ELR (cell line): ENCODE measurements around the gene HK1.
"Not testable (repeated sequence)": the region's sequence is repeated elsewhere in the genome, so short reads cannot be mapped to it uniquely, and the experiment has no call there.

Experiments
- DNase-seq: peaks from one replicate; pipeline ENCODE4 v3.0.0-alpha.2; 2015; ENCODE audit warnings: low read depth

Gene HK1

DNA sequence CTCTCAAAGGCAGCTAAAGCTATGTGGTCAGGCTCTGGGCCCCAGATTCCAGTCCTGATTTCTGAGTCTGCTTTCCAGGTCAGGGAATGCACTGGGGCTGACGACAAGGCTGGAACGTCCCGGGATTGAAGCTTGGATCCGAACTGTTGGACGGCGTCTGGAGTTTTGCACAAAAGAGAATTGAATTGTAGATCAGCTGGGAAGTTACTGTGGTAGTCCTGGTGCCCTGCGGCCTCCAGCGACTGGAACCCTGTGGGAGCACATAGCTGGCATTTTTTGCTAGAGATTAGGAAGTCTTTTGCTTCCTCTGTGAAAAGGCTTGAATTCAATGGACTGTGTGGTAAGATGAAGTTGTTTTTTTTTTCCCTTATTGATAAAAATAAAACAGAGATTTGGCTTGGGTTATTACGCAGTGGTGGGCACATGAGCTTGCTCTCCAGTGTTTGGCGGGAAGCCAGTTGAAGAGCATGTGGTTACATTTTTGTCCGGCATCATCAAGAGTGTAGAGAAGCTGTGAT is at the start of gene HK1:
HK1 (plus strand) TSS at position 51 of the 518 bp plus-strand sequence.
- no peak for DNase-seq

DNA sequence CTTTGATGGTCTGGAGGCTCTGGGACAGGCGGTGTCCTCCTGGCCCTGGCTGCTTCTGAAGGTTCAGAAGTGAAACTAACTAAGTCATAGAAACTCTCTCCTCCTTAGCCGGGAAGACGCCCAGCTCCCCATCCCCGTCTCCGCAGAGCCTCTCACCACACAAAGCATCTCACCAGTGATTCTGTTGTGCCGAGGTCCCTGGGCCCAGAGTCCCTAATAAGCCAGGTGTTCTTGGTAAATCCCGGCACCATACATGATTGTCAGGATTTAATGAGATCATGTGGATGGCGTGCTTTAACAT is 48.7 kb upstream of the HK1 start:
- DNase-seq = no peak

DNA sequence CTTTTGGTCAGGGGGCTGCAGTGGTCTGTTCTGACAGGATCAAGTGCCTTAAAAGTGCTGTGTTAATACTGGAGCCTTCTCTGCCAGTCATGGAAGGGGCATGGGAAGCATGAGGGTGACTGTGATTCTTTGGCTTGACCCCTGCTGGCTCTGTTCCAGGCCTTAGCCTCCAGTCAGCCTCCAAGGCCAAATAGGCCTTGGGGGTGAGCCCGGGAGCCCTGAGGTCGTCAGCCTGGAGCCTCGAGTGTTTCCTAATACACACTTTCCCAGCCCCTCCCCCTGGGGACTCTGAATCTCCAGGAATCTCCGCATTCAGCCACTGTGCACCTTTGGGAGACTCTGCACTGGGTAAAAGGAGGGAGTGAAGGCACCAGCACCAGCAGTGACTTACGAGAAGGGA is 48.2 kb upstream of the HK1 start:
- DNase-seq = no peak

DNA sequence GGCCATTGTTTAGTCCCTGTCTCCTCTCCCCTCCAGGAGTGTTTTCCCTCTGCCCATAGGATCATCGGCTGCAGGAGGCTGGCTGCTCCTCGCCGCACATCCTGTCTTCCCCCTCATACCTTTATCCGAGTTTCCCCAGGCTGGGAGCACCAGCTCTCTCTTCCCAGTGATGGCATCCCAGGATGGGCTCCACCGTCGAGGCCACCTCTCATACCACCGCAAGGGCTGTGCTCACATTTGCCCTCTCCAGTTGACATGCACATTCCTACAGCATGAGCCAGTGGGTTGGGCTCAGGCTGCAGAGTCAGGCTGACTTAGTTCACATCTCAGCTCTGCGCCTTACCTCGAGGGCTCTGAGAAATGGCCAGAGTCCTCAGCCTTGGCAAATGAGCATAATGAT is 46.0 kb upstream of the HK1 start:
- DNase-seq = peak; percentile 95

DNA sequence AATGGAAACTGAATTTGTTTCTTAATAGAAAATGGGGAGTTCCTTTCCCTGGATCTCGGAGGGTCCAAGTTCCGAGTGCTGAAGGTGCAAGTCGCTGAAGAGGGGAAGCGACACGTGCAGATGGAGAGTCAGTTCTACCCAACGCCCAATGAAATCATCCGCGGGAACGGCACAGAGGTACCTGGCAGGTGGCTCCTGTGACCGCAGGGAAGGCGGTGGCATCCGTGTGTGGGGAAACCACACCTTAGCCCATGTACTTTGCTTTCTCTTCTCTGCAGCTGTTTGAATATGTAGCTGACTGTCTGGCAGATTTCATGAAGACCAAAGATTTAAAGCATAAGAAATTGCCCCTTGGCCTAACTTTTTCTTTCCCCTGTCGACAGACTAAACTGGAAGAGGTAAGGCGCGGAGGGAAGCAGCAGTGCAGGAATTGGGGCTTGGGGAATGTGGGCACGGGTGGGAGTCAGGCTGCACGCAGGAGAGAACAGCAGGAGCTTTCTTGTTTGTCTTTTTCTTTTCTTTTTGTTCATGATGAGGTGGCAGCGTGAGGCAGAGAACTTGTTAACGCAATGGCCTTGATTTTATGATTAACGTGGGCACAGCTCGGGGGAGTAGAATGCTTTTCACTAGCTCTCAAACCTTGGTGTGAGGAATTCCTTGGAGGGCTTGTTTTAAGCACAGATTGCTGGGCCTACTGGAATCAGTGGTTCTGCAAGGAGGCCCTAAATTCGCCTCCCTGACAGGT is 45.4 kb upstream of the HK1 start:
- DNase-seq = no peak

DNA sequence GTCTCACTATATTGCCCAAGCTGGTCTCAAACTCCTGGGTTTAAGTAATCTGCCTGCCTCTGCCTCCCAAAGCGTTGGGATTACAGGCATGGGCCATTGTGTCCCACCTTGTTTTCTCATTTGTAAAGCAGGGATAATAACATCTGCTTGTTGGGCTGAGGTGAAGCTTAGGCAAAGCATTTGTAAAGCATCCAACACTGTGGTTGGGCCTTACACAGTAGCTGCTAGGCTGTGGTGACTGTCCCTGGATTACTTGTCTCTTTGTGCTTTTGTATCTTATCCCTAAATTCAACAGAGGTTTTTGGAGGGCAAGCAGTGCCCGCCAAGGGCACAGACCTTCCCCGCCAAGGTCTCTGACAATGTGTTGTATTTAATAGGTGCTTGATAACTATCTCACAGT is 43.8 kb upstream of the HK1 start:
- DNase-seq = no peak

DNA sequence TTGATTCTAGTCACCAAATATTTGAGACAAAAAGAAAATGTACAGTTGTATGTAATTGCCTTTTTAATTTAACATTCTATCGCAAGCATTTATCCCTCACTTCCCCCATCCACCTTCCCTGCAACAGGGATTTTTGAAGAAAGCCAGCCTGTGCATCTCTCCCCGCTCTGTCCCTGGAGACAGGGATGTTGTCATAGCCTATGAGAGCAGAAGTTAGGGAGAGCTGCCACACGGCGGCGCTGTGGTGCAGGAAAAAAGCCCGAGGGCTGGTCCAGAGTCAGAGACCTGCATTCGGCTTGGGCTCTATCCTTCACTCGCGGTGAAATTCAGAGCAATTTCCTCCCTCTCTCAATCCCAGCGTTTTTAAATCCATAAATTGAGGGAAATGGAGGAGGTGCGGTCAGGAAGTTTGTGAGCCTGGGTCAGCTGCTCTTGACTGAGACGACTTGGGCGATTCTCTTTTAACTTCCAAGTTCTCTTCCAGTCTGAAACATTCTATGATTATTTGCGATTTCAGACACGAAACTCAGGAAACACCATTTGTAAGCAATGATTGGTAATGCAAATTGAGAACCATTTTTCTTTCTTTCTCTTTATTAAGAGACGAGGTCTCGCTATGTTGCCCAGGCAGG is 40.7 kb upstream of the HK1 start:
- DNase-seq = peak; percentile 84

DNA sequence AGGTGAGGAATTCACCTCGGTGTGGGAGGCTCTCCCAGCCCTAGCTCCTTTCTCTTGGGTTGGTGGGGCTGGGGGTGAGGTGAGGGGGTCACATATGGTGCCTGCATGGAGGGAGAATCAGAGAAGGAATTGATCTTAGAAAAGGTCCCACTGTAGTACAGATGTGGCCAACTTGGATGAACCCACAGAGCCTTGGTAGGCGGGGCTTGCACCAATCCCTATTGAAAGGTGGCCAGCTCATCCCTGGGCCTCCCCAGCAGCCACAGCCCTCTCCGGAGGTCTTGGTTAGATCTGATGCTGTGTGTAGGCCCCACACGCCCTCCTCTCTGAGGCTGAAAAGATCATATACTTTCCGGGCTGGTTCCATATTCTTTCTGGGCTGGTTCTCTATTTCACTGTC is 39.2 kb upstream of the HK1 start:
- DNase-seq = no peak

DNA sequence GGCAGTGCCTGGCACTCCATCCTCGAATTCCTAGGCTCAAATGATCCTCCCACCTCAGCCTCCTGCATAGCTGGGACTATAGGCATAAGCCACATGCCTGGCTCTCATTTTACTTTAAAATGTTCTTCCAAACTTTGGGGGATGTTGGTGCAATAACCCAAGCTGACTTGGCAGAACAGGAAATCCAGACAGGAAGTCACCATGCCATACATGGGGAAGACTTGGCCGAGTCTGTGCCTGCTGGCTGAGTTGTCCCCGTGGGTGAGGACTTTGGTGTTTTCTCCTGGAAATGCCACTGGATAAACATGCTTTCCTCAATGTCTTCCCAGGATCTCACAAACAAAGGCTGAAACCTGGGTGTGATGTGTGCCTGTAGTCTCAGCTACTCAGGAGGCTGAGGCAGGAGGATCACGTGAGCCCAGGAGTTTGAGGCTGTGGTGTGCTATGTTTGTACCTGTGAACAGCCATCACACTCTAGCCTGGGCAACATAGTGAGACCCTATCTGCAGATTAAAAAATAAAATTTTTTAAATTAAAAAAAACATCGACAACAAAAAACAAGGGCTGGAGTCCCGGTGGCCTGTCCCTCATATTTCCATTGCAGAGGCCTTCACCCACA is 38.4 kb upstream of the HK1 start:
- peak; percentile 27 for DNase-seq

DNA sequence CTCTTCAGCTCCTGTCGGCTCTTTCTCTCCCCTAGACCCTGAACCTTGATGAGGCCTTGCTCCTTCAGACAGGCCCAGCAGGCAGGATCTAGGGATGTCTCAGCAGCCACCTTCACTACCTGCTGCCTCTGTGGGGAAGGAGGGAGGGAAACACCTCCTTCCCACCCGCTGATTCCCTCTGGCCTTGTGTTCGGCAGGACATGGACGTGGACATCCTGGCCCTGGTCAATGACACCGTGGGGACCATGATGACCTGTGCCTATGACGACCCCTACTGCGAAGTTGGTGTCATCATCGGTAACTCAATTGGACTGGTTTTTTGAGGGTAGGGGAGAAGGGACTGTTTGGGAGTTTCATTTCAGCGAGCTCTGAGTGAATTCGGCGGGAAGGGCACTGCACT is 37.8 kb upstream of the HK1 start:
- no peak for DNase-seq

DNA sequence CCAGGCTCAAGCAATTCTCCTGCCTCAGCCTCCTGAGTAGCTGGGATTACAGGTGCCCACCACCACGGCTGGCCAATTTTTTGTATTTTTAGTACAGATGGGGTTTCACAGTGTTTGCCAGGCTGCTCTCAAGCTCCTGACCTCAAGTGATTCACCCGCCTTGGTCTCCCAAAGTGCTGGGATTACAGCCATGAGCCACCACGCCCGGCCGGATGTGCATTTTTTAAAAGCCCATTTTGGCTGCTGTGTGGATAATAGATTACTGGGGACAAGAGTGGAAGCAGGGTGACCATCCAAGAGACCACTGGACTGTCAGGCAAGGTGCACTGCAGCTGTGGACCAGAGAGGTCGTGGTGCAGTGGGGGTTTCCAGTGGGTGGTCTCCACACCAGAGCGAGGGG is 36.7 kb upstream of the HK1 start:
- peak; percentile 79 for DNase-seq

DNA sequence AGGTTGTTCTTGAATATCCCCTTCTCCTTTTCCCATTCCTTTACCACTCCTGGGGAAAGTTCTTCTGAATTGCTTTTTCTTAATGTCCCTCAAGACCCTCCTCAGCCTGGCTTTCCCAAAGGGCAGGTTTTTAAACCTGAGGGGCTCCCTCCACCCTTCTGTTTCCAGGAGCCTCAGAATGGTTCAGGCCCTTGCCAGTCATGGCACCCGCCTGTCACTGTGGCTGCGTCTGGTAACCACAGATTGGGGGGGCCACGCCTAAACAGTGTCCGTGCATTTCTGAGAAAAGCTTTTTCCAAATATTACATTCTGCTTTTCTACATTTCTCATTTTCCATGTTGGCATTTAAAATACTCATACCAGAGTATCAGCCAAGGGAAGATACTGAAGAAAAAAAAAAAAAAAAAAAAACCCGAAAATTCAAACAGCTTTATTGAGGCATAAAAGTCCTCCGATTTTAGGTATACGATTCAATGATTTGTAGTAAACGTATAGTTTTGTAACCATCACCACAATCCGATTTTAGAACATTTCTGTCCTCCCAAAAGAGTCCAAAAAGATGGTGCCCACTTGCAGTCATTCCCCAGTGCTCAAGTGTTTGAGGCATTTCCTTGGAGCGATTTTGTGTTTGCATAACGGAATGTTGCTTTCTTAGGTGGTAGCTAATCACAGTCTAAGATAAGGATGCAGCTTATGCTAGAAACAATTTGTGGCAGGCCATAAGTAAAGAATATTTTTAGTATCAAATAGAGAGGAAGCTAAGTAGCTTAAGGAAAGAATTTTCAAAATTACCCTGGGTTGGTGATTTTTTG is 36.0 kb upstream of the HK1 start:
- no peak for DNase-seq

DNA sequence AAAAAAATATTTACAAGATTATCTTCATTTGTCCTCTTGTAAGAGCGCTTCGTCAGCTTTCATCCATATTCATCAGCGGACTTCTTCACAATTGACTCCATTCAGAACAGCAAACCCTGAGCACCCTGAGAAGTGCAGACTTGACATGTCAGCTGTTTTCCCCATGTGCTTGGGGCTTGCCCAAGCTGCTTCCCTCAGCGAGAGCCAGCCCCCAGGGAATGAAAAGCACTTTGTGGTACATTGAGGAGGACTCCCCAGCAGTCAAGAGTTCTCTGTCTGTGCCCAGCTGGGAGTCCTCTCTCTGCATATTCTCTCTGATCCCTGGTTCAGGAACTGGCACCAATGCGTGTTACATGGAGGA is 35.5 kb upstream of the HK1 start:
- DNase-seq = no peak

DNA sequence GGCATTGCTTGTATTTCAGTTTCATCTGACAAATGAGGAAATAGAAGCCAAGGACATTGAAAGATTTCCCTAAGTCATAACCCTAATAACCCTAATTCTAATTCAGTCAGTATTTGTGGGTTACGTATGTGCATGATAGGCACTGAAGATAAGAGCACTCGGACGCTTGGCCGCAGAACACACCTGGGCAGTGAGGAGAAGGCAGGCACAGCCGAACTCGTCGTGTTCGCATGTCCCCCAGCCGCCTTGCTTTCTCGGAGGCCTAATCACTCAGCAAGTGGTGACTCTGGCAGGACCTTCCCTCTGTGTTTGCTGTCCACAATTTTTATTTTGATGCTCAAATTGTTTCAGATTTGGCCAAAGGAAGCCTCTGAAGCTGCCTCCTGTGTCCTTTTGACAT is 34.5 kb upstream of the HK1 start:
- no peak for DNase-seq

DNA sequence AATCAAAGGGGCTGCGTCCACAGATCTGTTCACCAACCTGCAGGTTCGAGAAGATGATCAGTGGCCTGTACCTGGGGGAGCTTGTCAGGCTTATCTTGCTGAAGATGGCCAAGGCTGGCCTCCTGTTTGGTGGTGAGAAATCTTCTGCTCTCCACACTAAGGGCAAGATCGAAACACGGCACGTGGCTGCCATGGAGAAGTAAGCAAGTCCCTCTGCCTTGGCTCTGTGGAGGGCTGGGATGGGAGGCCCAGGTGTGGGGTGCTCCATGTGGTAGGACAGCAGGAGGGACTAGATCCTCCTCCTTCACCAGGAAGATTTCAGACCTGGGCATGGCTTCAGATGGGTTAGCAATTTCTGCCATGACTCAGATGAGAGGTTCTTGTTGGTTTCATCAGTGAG is 32.3 kb upstream of the HK1 start:
- DNase-seq = no peak

DNA sequence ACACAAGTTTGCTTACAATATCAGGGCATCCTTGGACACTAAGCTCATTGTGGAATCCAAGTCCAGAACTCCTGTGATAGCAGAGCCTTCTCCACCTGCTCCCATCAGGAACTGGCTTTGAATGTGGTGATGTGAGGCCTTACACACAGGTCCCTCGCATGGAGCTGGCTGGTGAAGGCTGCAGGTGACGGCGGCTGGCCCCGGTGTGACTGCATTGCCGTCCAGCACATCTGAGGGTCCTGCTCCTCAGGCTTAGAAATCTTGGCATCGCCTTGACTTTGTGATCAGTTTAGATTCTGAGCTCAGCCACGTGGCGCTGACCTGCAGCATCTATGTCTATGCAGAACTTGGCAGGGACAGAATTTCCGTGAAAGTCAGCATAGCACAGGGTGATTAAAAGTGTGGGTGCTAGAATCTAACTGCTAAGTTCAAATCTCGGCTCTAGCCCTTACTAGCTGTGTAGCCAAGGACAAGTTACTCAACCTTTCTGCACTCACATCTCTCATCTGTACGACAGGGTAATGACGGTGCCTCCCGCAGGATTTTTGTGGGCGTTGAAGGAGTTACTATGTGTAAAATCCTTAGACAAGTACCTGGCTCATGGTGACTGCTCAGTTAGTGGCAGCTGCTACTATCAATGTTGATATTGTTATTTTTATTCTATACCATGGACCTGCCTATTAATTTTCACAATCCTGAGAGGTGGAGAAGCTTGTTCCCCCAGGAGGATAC is 31.5 kb upstream of the HK1 start:
- DNase-seq = no peak

DNA sequence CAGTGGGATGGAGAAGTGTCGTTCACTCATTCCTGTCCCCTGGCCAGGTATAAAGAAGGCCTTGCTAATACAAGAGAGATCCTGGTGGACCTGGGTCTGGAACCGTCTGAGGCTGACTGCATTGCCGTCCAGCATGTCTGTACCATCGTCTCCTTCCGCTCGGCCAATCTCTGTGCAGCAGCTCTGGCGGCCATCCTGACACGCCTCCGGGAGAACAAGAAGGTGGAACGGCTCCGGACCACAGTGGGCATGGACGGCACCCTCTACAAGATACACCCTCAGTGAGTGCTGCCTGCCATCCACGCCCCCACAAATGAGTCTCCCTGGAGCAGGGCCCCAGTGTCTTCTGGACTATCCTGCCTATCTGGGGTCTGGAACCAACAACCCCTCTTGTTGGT is 31.0 kb upstream of the HK1 start:
- DNase-seq = no peak

DNA sequence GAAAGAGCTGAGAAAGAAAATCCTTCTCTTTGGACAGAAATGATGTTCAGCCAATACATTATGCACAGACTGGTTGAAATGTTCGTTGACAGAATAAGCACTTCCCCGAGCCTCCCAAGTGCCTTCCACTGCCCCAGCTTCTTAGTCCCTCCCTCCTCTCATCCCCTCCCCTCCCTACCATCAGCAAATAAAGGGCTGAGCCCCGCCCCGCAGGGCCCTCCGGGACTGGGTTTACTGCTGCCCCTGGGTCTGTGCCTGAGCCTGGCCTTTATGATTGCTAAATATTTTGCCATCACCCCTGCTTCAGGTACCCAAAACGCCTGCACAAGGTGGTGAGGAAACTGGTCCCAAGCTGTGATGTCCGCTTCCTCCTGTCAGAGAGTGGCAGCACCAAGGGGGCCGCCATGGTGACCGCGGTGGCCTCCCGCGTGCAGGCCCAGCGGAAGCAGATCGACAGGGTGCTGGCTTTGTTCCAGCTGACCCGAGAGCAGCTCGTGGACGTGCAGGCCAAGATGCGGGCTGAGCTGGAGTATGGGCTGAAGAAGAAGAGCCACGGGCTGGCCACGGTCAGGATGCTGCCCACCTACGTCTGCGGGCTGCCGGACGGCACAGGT is 30.1 kb upstream of the HK1 start:
- no peak for DNase-seq

DNA sequence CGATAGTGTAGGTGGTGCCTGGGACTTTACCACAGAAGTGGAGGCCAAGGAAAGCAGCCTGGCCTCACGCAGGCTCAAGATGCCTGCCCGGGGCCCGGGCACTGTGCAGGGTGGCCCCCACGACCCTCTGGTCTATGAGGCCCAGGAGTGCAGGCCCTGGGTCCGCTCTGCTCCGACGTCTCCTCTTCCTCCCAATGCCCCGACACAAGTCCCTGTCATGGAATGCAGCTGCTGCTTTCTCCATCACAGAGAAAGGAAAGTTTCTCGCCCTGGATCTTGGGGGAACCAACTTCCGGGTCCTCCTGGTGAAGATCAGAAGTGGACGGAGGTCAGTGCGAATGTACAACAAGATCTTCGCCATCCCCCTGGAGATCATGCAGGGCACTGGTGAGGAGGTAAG is 28.3 kb upstream of the HK1 start:
- DNase-seq = no peak

DNA sequence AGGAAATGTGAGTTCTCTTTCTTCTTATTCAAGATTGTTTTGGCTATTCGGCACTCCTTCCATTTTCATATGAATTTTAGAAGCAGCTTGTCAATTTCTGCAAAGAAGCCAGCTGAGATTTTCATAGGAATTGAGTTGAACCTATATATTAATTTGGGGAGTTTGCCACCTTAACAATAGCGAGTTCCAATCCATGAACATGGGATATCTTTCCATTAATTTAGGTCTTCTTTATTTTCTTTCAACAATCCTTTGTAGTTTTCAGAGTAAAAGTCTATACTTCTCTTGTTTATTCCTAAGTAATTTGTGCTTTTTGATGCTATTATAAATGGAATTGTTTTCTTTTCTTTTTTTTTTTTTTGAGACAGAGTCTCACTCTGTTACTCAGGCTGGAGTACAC is 26.9 kb upstream of the HK1 start:
- DNase-seq = not testable (repeated sequence)

DNA sequence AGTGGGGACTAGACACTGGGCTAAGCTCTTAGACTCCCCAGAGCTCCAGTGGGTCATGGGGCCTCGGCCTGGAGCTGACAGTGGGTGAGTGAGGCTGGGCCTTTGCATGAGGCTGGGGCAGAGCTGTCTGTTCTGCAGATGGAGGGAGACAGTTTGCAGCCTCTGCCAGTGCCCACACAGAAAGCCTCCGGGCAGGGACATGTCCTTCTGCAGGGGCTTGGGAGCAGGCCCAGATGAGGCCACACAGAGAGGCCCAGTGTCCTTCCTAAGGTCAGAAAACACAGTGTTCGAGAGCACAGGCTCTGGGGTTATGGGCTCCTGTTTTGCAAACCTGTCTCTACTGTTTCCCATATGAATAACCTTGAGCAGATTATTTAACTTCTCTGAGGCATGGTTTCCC is 25.1 kb upstream of the HK1 start:
- DNase-seq = no peak

DNA sequence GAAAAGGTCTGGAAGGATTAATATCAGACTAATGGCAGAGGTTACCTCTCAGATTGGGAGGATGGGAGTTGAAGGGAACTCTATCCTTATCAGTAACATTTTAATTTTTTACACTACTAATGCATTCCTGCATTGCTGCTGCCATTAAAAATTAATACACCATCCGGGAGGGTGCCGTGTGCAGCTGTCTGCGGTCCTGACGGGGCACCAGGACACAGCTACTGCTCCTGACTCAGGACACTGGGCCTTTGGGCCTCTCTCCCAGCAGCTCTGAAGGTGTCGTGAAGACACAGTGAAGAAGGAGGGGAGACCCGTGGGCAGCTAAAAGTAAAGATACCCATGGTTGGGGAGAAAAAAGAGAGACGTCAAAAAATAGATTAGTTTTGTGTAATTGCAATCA is 23.4 kb upstream of the HK1 start:
- DNase-seq = no peak
